A549 (cell line): ENCODE results near the gene CTNNA3.

ENCODE experiments used
- CEBPB ChIP-seq, 2 experiments: fragments of >200 bp in 1 of 2; sonication (Bioruptor Twin) in 1 of 2; formaldehyde crosslinking in 1 of 2; IDR thresholded peaks; 2 replicates each; pipeline ENCODE4 v1.6.1; 2012 to 2016
- CHD4 ChIP-seq: fragments of 200-600 bp; sonication (generic); IDR thresholded peaks from 2 replicates; pipeline ENCODE4 v1.6.1; 2016; ENCODE audit warnings: antibody characterized with exemption, mild to moderate bottlenecking, borderline replicate concordance
- EHMT2 ChIP-seq: fragments of 200-600 bp; sonication (generic); IDR thresholded peaks from 2 replicates; pipeline ENCODE4 v1.6.1; 2016; ENCODE audit warnings: antibody characterized with exemption, low read depth, mild to moderate bottlenecking, moderate library complexity
- ESRRA ChIP-seq: fragments of 150-350 bp; IDR thresholded peaks from 2 replicates; pipeline ENCODE4 v1.6.1; 2014; ENCODE audit warnings: mild to moderate bottlenecking, low read length, borderline replicate concordance
- KDM5A ChIP-seq: fragments of 200-600 bp; sonication (generic); IDR thresholded peaks from 2 replicates; pipeline ENCODE4 v1.6.1; 2016; ENCODE audit warnings: antibody characterized with exemption, mild to moderate bottlenecking
- RFX5 ChIP-seq: fragments of 450-650 bp; IDR thresholded peaks from 2 replicates; pipeline ENCODE4 v1.7.1; 2014; ENCODE audit warnings: antibody characterized with exemption, mild to moderate bottlenecking, moderate library complexity
- ZFP36 ChIP-seq: fragments of 450-650 bp; IDR thresholded peaks from 2 replicates; pipeline ENCODE4 v1.6.1; 2014; ENCODE audit warnings: borderline replicate concordance; ENCODE audit not compliant: partially characterized antibody
- TF ChIP-seq, protein P1 (sequence below): fragments of 200-600 bp; sonication (generic); IDR thresholded peaks from 2 replicates; pipeline ENCODE4 v1.6.1; 2016; ENCODE audit warnings: antibody characterized with exemption, mild to moderate bottlenecking, moderate library complexity
- TF ChIP-seq, protein P2 (sequence below): fragments of >200 bp; sonication (Bioruptor Twin); formaldehyde crosslinking; IDR thresholded peaks from 3 replicates; pipeline ENCODE4 v1.5.1; 2016
- TF ChIP-seq, protein P3 (sequence below): IDR thresholded peaks from 2 replicates; pipeline ENCODE4 v1.6.1; 2012

DNA sequence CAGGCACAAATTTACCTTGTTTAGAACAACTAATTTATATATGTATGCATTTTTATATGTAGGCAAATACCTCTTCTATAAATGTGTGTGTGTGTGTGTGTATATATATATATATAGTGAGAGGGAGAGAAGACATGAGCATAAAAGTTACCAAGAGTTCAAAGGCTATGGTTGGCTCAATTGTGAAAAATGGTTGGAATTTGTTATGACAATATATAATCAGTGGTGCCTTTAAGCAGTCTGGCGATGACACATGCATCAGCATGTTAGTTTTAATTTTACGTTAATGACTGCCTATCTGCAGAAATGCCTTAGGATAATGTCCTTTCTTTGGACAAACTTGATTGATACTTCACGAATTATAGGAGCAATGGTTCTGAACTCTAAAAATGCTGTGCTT lies 1750.9 kb downstream of the CTNNA3 start:
- no peak for TF ChIP-seq EHMT2
- no peak for TF ChIP-seq CEBPB (IDR thresholded peaks at IDR 0.05)
- no peak for TF ChIP-seq ESRRA
- TF ChIP-seq, protein P1, sequence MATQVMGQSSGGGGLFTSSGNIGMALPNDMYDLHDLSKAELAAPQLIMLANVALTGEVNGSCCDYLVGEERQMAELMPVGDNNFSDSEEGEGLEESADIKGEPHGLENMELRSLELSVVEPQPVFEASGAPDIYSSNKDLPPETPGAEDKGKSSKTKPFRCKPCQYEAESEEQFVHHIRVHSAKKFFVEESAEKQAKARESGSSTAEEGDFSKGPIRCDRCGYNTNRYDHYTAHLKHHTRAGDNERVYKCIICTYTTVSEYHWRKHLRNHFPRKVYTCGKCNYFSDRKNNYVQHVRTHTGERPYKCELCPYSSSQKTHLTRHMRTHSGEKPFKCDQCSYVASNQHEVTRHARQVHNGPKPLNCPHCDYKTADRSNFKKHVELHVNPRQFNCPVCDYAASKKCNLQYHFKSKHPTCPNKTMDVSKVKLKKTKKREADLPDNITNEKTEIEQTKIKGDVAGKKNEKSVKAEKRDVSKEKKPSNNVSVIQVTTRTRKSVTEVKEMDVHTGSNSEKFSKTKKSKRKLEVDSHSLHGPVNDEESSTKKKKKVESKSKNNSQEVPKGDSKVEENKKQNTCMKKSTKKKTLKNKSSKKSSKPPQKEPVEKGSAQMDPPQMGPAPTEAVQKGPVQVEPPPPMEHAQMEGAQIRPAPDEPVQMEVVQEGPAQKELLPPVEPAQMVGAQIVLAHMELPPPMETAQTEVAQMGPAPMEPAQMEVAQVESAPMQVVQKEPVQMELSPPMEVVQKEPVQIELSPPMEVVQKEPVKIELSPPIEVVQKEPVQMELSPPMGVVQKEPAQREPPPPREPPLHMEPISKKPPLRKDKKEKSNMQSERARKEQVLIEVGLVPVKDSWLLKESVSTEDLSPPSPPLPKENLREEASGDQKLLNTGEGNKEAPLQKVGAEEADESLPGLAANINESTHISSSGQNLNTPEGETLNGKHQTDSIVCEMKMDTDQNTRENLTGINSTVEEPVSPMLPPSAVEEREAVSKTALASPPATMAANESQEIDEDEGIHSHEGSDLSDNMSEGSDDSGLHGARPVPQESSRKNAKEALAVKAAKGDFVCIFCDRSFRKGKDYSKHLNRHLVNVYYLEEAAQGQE = no peak
- TF ChIP-seq KDM5A = no peak
- TF ChIP-seq, protein P2, sequence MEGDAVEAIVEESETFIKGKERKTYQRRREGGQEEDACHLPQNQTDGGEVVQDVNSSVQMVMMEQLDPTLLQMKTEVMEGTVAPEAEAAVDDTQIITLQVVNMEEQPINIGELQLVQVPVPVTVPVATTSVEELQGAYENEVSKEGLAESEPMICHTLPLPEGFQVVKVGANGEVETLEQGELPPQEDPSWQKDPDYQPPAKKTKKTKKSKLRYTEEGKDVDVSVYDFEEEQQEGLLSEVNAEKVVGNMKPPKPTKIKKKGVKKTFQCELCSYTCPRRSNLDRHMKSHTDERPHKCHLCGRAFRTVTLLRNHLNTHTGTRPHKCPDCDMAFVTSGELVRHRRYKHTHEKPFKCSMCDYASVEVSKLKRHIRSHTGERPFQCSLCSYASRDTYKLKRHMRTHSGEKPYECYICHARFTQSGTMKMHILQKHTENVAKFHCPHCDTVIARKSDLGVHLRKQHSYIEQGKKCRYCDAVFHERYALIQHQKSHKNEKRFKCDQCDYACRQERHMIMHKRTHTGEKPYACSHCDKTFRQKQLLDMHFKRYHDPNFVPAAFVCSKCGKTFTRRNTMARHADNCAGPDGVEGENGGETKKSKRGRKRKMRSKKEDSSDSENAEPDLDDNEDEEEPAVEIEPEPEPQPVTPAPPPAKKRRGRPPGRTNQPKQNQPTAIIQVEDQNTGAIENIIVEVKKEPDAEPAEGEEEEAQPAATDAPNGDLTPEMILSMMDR = no peak
- TF ChIP-seq CHD4 = no peak
- no peak for TF ChIP-seq RFX5
- TF ChIP-seq, protein P3, sequence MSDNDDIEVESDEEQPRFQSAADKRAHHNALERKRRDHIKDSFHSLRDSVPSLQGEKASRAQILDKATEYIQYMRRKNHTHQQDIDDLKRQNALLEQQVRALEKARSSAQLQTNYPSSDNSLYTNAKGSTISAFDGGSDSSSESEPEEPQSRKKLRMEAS = no peak
- TF ChIP-seq ZFP36 = no peak
